Peyer's patch (tissue), 4 donors: ENCODE results near the gene ONECUT1. TPM values are rescaled to one million over a fixed set of nuclear protein-coding genes. Genes with fewer than 3 reads are reported as not detected.

Experiments
- DNase-seq, 3 donors: peaks; one replicate each; pipeline ENCODE4 v3.0.0-alpha.2; 2017 to 2019
- H3K27ac ChIP-seq, 4 donors: fragments of 200-600 bp; sonication (generic); one replicate each; pipeline ENCODE4 v1.5.1; 2016 to 2019
- H3K27me3 ChIP-seq, 2 donors: fragments of 200-600 bp; sonication (generic); one replicate each; pipeline ENCODE4 v1.5.1; 2019
- H3K36me3 ChIP-seq, 3 donors: fragments of 200-600 bp; sonication (generic); one replicate each; pipeline ENCODE4 v1.5.1; 2016 to 2019
- H3K4me1 ChIP-seq, 4 donors: fragments of 200-600 bp; sonication (generic); one replicate each; pipeline ENCODE4 v1.5.1; 2016 to 2019
- H3K4me3 ChIP-seq, 4 donors: fragments of 200-600 bp; sonication (generic); 1 replicate in 3 of 4; 2 replicates in 1 of 4; pipeline ENCODE4 v1.5.1; 2016 to 2019; ENCODE audit warnings: mild to moderate bottlenecking in 1 of 4
- H3K9me3 ChIP-seq, 4 donors: fragments of 200-600 bp; sonication (generic); one replicate each; pipeline ENCODE4 v1.5.1; 2016 to 2019; ENCODE audit warnings: mild to moderate bottlenecking in 1 of 4
- POLR2A ChIP-seq, 2 donors: fragments of 450-650 bp; IDR thresholded peaks; one replicate each; pipeline ENCODE4 v1.5.1; 2017; ENCODE audit warnings: antibody characterized with exemption in 2 of 2, mild to moderate bottlenecking in 2 of 2, moderate library complexity in 2 of 2
- total RNA-seq, 4 donors: library from RNA; depleted of rRNA; stranded (reverse); fragments of >200 nt; gene quantifications; one replicate each; pipeline ENCODE4 v1.1.0, GENCODE V29; 2016
- TF ChIP-seq, protein P1 (sequence below), 6 experiments: fragments of 450-650 bp in 4 of 6; fragments of 200-600 bp in 2 of 6; sonication (generic) in 1 of 6; IDR thresholded peaks; one replicate each; pipeline ENCODE4 v1.5.1; 2017 to 2019; ENCODE audit warnings: antibody characterized with exemption in 6 of 6, mild to moderate bottlenecking in 3 of 6, moderate library complexity in 1 of 6

ONECUT1 gene
- total RNA-seq, 4 donors from 2014 or later, result not detected

- Histone ChIP-seq H3K4me1 (no peaks in the 10 kb centered on the region), H3K9me3 (no peaks in the 10 kb centered on the region), H3K27ac (no peak overlapping the region), H3K4me3 (no peak overlapping the region), H3K36me3 (no peaks in the 10 kb centered on the region), H3K27me3 (no peaks in the 10 kb centered on the region)
- no peak for DNase-seq
- no peak for TF ChIP-seq POLR2A (IDR thresholded peaks at IDR 0.05)
- TF ChIP-seq, protein P1, sequence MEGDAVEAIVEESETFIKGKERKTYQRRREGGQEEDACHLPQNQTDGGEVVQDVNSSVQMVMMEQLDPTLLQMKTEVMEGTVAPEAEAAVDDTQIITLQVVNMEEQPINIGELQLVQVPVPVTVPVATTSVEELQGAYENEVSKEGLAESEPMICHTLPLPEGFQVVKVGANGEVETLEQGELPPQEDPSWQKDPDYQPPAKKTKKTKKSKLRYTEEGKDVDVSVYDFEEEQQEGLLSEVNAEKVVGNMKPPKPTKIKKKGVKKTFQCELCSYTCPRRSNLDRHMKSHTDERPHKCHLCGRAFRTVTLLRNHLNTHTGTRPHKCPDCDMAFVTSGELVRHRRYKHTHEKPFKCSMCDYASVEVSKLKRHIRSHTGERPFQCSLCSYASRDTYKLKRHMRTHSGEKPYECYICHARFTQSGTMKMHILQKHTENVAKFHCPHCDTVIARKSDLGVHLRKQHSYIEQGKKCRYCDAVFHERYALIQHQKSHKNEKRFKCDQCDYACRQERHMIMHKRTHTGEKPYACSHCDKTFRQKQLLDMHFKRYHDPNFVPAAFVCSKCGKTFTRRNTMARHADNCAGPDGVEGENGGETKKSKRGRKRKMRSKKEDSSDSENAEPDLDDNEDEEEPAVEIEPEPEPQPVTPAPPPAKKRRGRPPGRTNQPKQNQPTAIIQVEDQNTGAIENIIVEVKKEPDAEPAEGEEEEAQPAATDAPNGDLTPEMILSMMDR (IDR thresholded peaks at IDR 0.05), result no peak
Observed at GRCh38 chr15:52764731-52765130, 25.4 kb downstream of the ONECUT1 start.

- Histone ChIP-seq H3K9me3 (no peaks in the 10 kb centered on the region), H3K36me3 (no peaks in the 10 kb centered on the region), H3K27me3 (no peaks in the 10 kb centered on the region), H3K27ac (no peak overlapping the region), H3K4me1 (no peaks in the 10 kb centered on the region), H3K4me3 (no peak overlapping the region)
- DNase-seq, result no peak
- TF ChIP-seq, protein P1 (IDR thresholded peaks at IDR 0.05), result no peak
- no peak for TF ChIP-seq POLR2A (IDR thresholded peaks at IDR 0.05)
Observed at GRCh38 chr15:52762621-52763020, 27.5 kb downstream of the ONECUT1 start.

- Histone ChIP-seq H3K27ac (no peak overlapping the region), H3K9me3 (no peaks in the 10 kb centered on the region)
Observed at GRCh38 chr15:52760562-52760961, 29.6 kb downstream of the ONECUT1 start.

GRCh38 chr15:52759969-52760368 lies 30.2 kb downstream of the ONECUT1 start:
- no peaks in the 10 kb centered on the region for H3K9me3 ChIP-seq
- DNase-seq, result no peak
- no peak overlapping the region for H3K27ac ChIP-seq
- H3K4me1 ChIP-seq, result no peaks in the 10 kb centered on the region
- TF ChIP-seq POLR2A (IDR thresholded peaks at IDR 0.05), result no peak
- TF ChIP-seq, protein P1 (IDR thresholded peaks at IDR 0.05), result no peak
- no peaks in the 10 kb centered on the region for H3K36me3 ChIP-seq
- no peak overlapping the region for H3K4me3 ChIP-seq
- H3K27me3 ChIP-seq, result no peaks in the 10 kb centered on the region

More at GRCh38 chr15:52760562-52760961, 29.6 kb downstream of the ONECUT1 start:
- DNase-seq, result no peak
- no peaks in the 10 kb centered on the region for H3K27me3 ChIP-seq
- no peaks in the 10 kb centered on the region for H3K4me1 ChIP-seq
- no peak overlapping the region for H3K4me3 ChIP-seq
- TF ChIP-seq, protein P1 (IDR thresholded peaks at IDR 0.05), result no peak
- no peak for TF ChIP-seq POLR2A (IDR thresholded peaks at IDR 0.05)
- H3K36me3 ChIP-seq, result no peaks in the 10 kb centered on the region

DNA sequence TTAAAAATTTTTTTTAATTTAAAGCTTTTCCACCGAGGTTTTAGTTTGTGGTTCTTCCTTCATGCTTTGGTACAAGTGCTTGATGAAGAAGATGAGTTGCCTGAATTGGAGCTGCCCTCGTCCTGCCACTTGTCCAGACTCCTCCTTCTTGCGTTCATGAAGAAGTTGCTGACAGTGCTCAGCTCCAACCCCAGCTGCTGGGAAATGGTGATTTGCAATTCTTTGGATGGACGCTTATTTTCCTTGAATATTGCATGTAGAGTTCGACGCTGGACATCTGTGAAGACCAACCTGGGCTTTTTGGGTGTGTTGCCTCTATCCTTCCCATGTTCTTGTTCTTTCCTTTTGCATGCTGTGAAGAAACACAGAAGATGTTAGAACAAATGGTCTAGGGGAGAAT lies 32.6 kb downstream of the ONECUT1 start:
- Histone ChIP-seq H3K9me3 (no peaks in the 10 kb centered on the region), H3K27ac (no peak overlapping the region), H3K4me1 (no peaks in the 10 kb centered on the region), H3K27me3 (no peaks in the 10 kb centered on the region), H3K36me3 (no peaks in the 10 kb centered on the region), H3K4me3 (no peak overlapping the region)
- TF ChIP-seq, protein P1 (IDR thresholded peaks at IDR 0.05), result no peak
- TF ChIP-seq POLR2A (IDR thresholded peaks at IDR 0.05), result no peak
- no peak for DNase-seq

- no peaks in the 10 kb centered on the region for H3K4me1 ChIP-seq
- no peak overlapping the region for H3K27ac ChIP-seq
- H3K27me3 ChIP-seq, result no peaks in the 10 kb centered on the region
- H3K36me3 ChIP-seq, result no peaks in the 10 kb centered on the region
- H3K4me3 ChIP-seq, result no peak overlapping the region
- no peaks in the 10 kb centered on the region for H3K9me3 ChIP-seq
- TF ChIP-seq, protein P1 (IDR thresholded peaks at IDR 0.05), result no peak
- no peak for TF ChIP-seq POLR2A (IDR thresholded peaks at IDR 0.05)
- no peak for DNase-seq
Observed at GRCh38 chr15:52751522-52751921, 38.6 kb downstream of the ONECUT1 start.
